Dedifferentiated amniotic fluid mesenchymal stem cell (primary cell): ENCODE results near the gene DTNB.

Experiments
- DNase-seq: peaks from one replicate; pipeline ENCODE4 v3.0.0-alpha.2; 2016; ENCODE audit errors: extremely low spot score

The DTNB gene

DNA sequence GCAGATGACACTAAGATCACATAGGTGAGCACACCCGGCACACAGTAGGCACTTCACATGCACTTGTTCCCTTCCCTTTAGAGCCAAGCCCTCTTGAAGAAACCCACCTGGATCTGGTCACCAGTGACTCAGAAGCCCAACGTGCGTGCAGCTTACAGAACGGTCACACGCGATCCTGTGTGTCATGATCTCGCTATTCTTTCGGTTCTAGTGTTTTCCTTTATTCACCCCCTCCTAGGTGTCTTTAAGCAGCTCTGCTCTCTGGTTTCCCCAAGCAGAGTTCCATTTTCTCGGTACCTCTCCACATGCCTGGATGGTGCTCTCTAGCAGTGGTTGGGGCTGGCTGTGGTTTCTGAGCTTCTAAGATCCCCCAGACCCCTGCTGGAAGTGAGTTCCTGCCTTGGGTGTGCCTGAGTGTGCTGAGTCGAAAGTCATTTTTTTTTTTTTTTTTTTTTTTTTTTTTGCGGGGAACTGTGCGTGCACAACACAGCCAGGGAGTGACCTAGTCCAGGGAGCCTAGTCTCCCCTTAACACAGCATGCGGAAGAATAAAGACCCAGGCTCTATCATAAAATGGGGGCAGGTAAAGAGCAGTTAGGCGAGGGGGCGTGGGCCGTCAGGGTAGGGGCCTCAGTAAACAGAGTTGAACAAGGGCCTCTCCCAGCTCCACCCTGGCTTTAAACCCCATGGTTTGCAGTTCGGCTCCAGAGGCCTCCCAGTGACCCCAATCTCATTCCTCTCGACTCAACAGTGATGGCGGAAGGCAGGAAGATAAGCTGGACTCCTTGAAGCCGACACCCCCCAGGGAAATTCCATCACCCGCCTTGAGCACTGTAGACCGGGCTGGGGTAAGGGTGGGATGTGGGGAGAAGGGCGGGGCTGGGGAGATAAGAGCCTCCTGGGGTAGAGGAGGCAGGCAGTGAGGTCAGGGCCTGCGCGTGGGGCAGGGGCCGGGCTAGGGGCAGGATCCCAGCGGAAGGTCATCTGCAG lies 301.8 kb downstream of the DTNB start:
- no peak for DNase-seq

DNA sequence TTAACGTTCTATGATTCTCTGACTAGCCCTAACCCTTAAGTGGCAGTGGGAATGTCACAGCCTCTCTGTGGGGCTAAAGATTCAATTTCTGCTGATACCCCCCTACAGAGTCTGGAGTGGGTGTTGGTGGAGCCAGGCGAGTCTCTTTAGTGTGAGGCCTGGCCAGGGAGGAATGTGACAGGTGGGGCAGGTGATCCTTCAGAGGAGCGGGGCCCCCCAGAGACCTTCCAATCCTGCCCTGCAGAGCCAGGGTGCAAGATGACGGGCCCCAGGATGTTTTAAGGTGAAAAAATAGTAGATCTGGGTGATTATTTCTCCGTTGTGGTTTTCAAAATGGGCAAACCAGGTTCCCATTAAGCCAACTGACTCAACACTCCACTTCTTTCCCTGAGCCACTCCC lies 303.5 kb downstream of the DTNB start:
- no peak for DNase-seq

DNA sequence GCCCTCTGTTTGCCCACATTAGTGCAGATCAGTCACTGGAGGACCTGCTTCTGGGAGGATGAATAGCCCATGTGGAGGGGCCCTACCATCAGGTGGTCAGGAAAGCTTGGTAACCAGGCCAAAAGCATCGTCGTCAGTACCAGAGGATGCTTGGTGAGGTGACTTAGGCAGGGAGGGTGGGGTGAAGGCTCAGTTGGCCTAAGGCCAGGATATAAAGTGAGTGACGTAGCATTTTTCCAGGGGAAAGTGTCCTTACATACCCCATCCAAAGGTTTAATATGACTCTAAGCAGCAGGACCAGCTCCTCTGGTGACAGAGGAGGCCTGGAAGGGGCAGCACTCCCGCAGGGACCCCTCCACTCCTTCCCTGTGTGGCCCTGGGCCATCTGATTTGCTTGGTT lies 303.9 kb downstream of the DTNB start:
- no peak for DNase-seq

DNA sequence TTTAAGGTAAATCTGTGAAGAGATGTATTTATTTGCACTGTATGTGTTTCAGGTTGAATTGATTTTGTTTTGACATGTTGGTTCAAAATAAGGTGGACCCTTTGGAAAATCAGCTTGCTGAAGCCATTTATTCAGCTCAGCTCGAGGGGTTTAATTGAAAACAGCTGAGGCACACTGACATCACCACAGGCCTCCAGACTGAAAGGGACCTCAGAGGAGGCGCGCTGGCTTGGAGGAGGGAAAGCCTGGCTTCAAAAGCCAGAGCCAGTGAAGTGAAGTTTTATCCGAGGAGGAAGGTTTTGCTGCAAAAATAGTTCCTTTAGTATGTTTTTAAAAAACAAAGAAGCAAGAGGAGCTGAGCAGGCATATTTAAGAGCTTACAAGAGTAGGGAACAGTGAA lies 304.7 kb downstream of the DTNB start:
- no peak for DNase-seq

DNA sequence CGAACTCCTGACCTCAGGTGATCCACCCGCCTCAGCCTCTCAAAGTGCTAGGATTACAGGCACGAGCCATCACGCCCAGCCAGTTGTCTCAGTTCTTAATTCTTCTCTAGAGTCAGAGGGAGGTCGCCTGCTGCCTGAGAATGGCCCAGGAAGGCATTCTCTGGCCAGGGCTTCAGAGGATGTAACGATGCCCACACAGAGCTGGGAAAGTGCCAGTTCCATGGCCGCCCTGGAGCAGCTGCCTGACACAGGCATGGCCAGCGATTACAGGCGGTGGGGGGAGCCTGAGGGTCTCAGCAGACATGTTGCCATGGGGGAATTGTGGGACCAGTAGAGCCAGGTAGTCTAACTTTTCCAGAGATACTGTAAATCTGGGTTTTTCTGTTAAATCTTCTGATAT lies 306.1 kb downstream of the DTNB start:
- no peak for DNase-seq

DNA sequence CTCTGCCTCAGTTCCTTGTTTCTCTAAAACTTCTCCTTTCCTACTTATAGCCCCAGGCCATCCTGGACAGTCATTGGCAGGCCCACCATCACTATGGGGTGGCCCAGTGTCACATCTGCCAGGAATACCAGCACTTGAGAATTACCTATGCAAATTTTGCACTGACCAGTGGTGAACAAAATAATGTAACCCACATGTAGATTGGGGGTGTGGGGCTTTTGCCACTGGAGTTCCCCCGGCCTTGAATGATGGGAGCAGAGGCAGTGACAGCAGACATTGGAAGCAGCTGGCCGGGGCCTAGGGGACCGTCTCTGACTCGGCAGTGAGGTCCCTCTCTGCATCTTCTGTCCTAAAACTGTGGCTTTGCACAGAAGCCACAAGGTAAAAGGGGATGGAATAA lies 306.7 kb downstream of the DTNB start:
- no peak for DNase-seq

DNA sequence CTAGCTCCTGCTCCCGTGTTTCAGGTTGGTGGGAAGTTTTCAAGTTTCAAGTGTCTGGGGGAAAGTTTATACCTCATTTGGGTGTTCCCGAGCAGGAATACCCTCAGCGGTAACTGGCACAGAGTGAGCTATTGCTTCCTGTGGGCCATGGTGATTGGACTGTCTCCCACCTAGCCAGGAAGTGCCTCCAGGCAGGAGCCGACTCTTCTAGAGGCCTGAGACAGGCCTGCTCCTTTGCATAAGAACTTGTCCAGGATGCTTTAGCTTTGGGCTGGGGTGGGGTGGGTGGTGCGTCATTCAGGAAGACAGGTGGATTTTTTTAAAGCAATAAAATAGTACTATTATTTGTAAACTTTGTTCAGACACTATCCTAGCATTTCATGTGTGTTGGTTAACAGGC lies 308.1 kb downstream of the DTNB start:
- DNase-seq, result no peak

DNA sequence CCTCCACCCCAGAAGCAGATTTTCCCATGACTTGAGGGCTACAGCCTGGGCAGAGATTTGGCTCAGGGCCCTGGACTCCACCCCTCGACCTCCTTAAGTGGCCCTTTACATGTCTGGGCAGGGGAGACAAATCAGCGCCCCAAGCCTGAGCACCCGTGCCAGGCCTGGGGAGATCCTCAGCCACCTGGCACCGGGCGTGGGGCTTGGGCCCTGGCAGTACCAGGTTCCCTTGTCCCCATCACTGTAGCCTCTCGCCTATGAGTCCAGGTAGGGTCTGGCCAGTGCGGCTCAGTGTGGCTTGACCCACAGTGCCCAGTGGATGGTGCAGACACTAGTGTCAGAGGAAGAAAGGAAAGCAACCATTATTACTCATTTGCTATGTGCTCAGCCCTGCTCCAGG lies 309.6 kb downstream of the DTNB start:
- no peak for DNase-seq

DNA sequence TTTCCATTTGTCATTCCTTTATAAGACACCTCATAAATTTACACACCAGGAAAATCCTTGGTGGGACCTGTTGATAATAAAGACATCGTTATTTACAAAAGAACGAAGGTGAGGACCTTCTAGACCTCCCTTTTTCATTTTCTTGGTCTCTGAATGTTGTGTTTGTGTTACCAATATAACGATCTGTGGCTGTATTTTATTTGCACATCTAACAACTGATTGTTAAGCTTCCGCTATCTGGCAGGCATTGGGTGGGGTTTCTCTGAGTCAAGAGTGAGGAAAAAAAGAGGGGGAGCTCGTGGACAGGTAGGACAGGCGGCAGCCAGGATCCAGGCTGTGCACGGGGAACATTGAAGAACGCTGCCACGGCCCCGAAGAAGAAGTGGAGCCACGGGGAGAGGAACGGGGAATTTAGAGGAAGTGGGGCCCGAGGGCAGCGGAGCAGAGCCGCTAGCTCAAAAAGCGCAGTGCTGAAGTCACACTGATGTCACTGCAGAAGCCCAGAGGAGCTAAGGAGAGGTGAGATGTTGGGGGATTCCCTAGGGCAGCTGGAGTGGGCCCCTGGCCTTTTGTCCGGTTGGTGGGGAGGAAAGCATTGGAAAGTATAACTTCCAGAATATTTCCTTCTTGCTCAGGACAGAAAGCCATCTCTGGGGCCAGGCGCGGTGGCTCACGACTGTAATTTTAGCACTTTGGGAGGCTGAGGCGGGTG lies 310.8 kb downstream of the DTNB start:
- no peak for DNase-seq

DNA sequence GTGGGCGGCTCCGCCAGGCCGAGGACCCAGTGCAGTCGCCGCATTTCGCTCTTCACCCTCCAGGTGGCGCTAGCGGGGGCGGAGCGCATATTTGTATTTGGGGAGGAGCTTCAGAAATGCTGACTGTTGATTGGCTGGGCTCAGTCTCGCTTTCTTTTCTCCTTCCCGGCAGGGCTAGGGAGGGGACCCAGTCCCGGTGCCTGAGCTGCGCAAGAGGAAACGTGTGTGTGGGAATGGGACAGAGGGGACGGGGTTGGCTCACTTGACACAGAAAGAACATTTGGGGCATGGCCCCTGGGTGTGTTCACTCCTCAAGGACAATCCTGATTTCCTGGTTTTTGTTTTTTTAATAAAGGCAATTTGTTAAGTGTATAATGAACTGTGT lies 311.3 kb downstream of the DTNB start:
- peak; percentile 90 for DNase-seq

DNA sequence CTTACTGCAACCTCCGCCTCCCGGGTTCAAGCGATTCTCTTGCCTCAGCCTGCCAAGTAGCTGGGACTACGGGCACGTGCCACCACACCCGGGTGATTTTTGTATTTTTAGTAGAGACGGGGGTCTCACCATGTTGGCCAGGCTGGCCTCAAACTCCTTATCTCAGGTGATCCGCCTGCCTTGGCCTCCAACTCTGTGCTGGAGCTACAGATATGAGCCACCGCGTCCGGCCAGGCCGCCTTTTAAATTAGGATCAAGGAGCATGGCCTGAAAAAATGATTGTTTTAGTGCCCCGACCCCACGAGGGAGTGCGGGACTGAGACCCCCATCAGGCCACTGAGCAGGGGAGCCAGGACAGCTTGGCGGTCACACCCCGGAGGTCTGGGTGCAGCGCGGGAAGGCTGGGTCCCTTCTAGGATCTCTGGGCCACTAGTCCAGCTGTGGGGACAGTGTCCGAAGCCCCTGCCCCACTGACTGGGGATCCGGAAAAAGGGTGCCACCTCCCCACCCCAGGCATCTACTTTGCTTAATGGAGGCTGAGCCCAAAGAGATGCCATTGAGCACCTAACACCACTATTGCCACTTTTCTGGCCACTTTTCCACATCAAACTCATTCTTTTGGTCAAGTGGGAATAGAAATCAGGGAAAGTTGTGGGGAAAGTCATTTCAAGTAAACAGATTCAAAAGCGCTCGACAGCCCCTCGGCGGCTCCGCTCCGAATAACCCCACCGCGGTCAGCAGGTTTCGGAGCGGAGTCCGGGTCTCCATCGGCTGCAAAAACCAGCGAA lies 311.9 kb downstream of the DTNB start:
- DNase-seq, result no peak

DNA sequence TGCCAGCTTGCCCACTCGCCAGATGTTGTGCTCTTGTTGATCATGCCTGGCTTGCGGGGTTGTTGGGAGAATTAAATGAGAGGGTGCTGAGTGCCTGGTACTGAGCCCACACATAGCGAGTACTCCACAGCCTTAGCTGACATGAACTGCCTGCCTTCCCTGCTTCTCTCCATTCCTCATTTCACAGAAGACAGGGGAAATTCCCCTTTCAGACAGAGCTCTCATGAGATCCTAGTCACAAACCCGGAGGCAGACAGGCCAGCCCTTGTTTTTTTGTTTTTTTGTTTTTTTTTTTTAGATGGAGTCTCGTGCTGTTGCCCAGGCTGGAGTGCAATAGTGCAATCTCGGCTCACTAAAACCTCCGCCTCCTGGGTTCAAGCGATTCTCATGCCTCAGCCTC lies 314.5 kb downstream of the DTNB start:
- DNase-seq, result no peak

DNA sequence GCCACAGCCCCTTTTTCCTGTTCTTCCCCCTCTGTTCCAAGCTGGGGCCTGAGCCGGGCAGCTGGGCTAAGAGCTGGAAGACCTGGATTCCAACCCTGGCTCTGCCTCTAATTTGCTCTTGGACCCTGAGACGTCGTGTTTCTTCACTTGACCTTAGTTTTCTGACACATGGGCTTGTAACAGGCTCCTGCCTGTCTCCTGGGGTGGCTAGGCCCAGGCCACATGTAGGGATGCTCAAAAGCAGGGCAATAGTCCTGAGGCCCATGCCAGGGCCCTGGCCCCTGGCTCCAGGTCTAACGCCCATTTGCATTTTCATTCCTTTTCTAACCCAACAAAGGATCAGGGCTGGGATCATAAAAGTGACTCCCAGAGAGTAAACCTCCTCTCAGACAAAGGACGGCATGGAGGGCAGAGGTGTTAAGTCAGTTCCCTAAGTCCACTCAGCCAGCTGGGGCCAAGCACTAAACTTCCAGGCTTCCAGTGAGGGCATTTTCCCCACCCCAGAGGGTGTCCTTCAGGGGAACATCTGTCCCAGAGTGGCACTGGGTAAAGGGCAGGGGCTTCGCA lies 315.0 kb downstream of the DTNB start:
- DNase-seq, result no peak

DNA sequence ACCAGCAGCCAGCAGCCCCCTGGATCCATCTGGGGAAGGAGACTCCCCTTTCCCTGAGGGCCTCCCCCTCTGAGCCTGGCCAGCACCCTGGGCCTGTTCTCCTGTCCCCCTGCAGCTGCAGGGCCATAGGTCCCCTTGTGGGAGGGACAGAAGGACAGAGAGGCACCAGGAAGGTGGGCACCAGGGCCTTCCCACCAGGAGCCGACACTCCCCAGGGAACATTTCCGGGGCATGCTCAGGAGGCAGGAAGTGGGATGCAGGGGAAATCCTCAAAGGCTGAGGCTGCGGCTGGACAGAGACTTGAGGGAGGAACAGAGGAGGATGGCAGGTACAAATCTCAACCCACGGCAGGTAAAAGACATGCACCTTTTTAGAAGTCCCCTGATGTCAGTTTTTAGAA lies 317.3 kb downstream of the DTNB start:
- DNase-seq, result no peak

DNA sequence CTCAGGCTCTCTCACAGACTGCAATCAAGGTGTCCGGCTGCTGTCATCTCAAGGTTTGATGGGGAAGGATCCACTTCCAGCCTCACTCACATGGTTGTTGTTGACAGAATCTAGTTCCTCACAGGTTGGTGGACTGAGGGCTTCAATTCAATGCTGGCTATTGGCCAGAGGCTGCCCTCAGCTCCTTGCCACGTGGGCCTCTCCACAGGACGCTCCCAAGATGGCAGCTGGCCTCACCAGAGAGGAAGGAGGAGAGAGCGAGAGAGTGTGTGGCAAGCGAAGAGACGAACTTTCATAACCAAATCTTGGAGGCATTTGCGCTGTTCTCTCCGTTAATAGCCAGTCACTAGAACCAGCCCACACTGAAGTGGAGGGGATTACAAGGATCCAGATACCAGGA lies 318.1 kb downstream of the DTNB start:
- DNase-seq, result no peak

DNA sequence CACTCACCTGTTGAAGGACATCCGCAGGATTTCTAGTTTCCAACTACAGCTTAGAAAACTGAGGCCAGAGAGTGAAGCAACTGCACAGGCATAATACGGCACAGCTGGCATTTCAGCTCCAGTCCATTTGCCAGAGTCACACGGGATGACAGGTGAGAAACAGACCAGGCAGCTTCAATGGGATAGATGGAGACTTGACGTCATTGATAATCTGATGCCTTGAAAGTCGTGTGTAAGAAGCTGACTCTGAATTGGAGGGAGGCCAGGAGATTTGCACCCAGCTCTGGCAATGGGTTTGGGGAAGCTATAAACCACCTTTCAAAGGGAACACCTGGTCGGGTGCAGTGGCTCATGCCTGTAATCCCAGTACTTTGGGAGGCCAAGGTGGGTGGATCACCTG lies 319.3 kb downstream of the DTNB start:
- no peak for DNase-seq

DNA sequence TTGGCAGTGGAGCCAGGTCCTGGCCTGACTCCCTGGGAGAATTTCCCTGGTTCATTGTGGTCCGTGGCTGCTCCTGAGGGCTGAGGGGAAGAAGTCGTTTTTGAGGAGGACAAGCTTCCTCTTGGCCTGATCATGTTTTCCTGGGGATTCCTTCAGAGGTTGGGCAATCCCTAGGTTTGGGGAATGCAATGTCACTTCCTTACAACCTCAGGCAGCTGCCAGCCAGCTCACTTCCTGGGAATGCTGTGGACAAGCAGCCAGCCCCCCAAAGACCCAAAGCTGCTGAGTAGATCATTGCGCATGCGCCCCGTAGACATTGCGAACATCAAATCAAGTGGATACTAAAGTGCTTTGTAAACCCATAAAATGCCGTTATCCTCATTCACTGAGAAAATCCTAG lies 324.0 kb downstream of the DTNB start:
- DNase-seq, result no peak

DNA sequence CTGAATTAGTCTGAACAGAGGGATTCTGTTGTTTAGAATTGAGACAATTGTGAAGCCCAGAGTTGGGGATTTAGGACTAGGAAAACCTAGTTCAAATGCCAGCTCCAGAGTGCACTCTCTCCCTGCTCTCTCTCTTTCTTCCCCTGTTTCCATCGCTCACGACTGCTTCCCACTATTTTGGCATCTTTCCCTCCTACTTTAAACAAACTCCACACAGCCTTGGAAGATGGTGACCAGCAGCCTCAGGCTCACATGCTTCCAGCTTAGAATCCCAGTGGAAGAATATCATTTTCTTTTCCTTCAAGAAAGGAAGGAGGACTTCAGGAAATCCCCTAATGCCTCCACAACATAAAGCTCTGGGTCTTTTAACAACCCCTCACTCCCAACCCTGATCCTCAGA lies 325.5 kb downstream of the DTNB start:
- peak; percentile 25 for DNase-seq

DNA sequence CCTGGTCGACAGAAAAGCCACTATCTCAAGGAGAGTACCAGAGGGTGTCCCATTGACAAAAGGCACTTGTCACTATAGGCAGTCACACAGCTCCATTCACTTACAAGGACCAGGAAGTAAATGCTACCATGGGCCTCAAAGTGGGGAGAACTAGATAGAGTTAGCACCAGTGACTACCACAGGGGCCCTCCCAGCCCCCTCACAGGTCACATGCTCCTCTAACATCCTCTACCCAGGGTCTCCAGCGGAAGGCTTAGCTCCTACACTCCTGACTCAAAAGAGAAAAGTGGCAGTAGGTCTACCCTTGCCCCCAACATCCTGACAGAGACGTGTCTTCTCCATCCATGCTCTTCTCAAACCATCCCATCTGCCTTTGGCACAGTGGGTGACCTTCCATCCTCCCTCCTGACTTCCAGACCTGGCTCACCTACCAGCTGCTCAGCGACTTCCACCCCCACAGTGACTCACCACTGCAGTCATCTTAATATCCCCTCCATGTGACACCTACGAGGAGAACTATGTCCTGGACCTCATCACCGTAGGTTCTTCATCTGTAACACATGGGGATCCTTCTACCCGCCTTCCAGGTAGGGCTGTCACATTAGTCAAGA lies 326.1 kb downstream of the DTNB start:
- no peak for DNase-seq

DNA sequence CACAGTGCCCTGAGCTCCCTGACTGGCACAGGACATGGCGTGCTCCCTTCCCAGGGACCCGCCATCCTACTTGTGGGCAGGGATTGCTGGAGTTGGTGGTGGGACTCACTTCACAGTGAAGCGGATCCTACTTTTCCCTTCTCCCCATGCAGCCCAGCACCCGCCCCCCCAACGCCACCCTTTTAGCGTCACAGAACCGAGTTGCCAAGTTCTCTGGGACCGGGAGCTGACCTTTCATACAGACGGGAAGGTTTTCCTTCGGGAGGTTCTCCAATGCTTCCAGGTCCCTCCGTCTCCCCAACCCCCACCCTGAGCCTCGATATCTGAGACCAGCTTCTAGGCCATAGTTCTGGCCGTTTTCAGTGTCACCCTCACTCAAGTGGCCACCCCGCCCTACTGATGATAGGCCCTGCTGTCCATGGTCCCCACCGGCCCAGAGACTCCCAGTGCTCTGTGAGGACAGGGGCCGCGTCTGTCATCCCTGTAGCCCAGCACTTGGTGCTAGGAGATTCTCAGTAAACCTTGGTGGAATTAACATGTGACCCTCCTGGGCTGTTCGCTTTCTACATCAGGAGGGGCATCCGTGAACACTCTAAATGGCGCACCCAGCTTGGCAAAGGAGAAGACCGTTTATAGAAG lies 330.1 kb downstream of the DTNB start:
- no peak for DNase-seq
